Activated gamma-delta T cell (primary cell): ENCODE data around the gene CARD18.
"Not testable (repeated sequence)": the region's sequence is repeated elsewhere in the genome, so short reads cannot be mapped to it uniquely, and the experiment has no call there.

Source experiments
- DNase-seq: peaks from one replicate; lab custom pipeline; 2025; lab: John Stamatoyannopoulos, UW

The CARD18 gene

GRCh38 chr11:105132716-105133511 is 6.7 kb downstream of the CARD18 start:
- no peak for DNase-seq

GRCh38 chr11:105130189-105130813 is 9.3 kb downstream of the CARD18 start:
- no peak for DNase-seq

- DNase-seq = no peak
Observed at GRCh38 chr11:105124756-105125155, 14.8 kb downstream of the CARD18 start.

GRCh38 chr11:105111145-105111944 is 28.2 kb downstream of the CARD18 start:
- DNase-seq = no peak

GRCh38 chr11:105110688-105111030 is 28.9 kb downstream of the CARD18 start:
- DNase-seq = no peak

GRCh38 chr11:105109855-105110687 is 29.5 kb downstream of the CARD18 start:
- no peak for DNase-seq

- no peak for DNase-seq
Observed at GRCh38 chr11:105109321-105109720, 30.2 kb downstream of the CARD18 start.

GRCh38 chr11:105108247-105108646 is 31.3 kb downstream of the CARD18 start:
- DNase-seq = no peak

- DNase-seq = not testable (repeated sequence)
Observed at GRCh38 chr11:105107226-105107825, 32.2 kb downstream of the CARD18 start.

- no peak for DNase-seq
Observed at GRCh38 chr11:105106140-105106539, 33.4 kb downstream of the CARD18 start.

- DNase-seq = no peak
Observed at GRCh38 chr11:105104292-105104691, 35.3 kb downstream of the CARD18 start.

GRCh38 chr11:105103336-105103735 is 36.2 kb downstream of the CARD18 start:
- DNase-seq = no peak

- not testable (repeated sequence) for DNase-seq
Observed at GRCh38 chr11:105102079-105102581, 37.4 kb downstream of the CARD18 start.

- DNase-seq = no peak
Observed at GRCh38 chr11:105100981-105101630, 38.5 kb downstream of the CARD18 start.

GRCh38 chr11:105100206-105100605 is 39.4 kb downstream of the CARD18 start:
- no peak for DNase-seq

- not testable (repeated sequence) for DNase-seq
Observed at GRCh38 chr11:105099594-105099993, 40.0 kb downstream of the CARD18 start.

- no peak for DNase-seq
Observed at GRCh38 chr11:105092256-105093239, 47.0 kb downstream of the CARD18 start.
